ENCODE results near the gene MYH13.
A peak's percentile ranks its signal among the peaks of the same experiment; 100 is the strongest.

Gene MYH13

GRCh38 chr17:10323812-10324610, 48.8 kb downstream of the MYH13 start:
- Histone ChIP-seq H2AFZ (ENCODE audit: low read depth, low read length) (no peak overlapping the region), H3K27me3 (ENCODE audit: low read depth, low read length) (no peaks in the 10 kb centered on the region), H3K4me2 (ENCODE audit: low read length) (no peak overlapping the region), H3K4me3 (ENCODE audit: low read length) (no peak overlapping the region), H3K9me3 (ENCODE audit: insufficient read depth, low read length) (no peaks in the 10 kb centered on the region), H3K9ac (ENCODE audit: low read length) (no peak overlapping the region), H3K27ac (ENCODE audit: low read length) (no peak overlapping the region), H3K4me1 (ENCODE audit: low read length) (no peaks in the 10 kb centered on the region), H4K20me1 (ENCODE audit: insufficient read depth, low read length) (no peaks in the 10 kb centered on the region), H3K36me3 (replicated peaks; ENCODE audit: low read depth, low read length) (no peaks in the 10 kb centered on the region), H3K79me2 (ENCODE audit: low read length) (no peaks in the 10 kb centered on the region)
- no peak for TF ChIP-seq EZH2phosphoT487 (IDR thresholded peaks at IDR 0.05; ENCODE audit: low read depth)
- TF ChIP-seq, protein P1, sequence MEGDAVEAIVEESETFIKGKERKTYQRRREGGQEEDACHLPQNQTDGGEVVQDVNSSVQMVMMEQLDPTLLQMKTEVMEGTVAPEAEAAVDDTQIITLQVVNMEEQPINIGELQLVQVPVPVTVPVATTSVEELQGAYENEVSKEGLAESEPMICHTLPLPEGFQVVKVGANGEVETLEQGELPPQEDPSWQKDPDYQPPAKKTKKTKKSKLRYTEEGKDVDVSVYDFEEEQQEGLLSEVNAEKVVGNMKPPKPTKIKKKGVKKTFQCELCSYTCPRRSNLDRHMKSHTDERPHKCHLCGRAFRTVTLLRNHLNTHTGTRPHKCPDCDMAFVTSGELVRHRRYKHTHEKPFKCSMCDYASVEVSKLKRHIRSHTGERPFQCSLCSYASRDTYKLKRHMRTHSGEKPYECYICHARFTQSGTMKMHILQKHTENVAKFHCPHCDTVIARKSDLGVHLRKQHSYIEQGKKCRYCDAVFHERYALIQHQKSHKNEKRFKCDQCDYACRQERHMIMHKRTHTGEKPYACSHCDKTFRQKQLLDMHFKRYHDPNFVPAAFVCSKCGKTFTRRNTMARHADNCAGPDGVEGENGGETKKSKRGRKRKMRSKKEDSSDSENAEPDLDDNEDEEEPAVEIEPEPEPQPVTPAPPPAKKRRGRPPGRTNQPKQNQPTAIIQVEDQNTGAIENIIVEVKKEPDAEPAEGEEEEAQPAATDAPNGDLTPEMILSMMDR (IDR thresholded peaks at IDR 0.05; ENCODE audit: low read depth, low read length), result no peak

DNA sequence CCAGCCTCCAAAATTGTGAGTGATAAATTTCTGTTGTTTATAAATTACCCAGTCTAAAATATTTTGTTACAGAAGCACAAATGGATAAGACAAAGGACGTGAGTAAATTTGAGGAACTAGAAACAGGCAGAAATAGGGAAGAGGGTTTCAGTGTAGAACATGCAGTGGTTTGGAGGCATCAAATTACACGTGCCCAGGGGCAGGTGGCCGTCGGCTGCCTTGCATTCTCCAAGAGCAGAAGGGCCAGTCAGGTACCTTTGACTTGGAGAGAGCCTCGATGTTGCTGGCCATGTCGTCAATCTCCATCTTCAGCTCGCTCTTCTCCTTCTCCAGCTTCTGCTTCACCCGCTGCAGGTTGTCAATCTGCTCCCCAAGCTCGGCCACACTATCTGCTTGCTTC, 54.3 kb downstream of the MYH13 start:
- Histone ChIP-seq H3K4me2 (ENCODE audit: low read length) (no peak overlapping the region), H3K79me2 (ENCODE audit: low read length) (no peaks in the 10 kb centered on the region), H2AFZ (ENCODE audit: low read depth, low read length) (no peak overlapping the region), H3K27ac (ENCODE audit: low read length) (no peak overlapping the region), H3K4me3 (ENCODE audit: low read length) (no peak overlapping the region), H3K9ac (ENCODE audit: low read length) (no peak overlapping the region), H3K36me3 (replicated peaks; ENCODE audit: low read depth, low read length) (no peaks in the 10 kb centered on the region), H3K9me3 (ENCODE audit: insufficient read depth, low read length) (no peaks in the 10 kb centered on the region), H3K27me3 (ENCODE audit: low read depth, low read length) (no peaks in the 10 kb centered on the region), H3K4me1 (ENCODE audit: low read length) (no peaks in the 10 kb centered on the region), H4K20me1 (ENCODE audit: insufficient read depth, low read length) (no peaks in the 10 kb centered on the region)
- TF ChIP-seq, protein P1 (IDR thresholded peaks at IDR 0.05; ENCODE audit: low read depth, low read length), result no peak
- TF ChIP-seq EZH2phosphoT487 (IDR thresholded peaks at IDR 0.05; ENCODE audit: low read depth), result no peak

GRCh38 chr17:10317543-10317834, 55.3 kb downstream of the MYH13 start:
- no peak for TF ChIP-seq EZH2phosphoT487 (IDR thresholded peaks at IDR 0.05; ENCODE audit: low read depth)
- TF ChIP-seq, protein P1 (IDR thresholded peaks at IDR 0.05; ENCODE audit: low read depth, low read length), result no peak
- Histone ChIP-seq H3K4me1 (ENCODE audit: low read length) (no peaks in the 10 kb centered on the region), H3K9me3 (ENCODE audit: insufficient read depth, low read length) (no peaks in the 10 kb centered on the region), H3K9ac (ENCODE audit: low read length) (no peak overlapping the region), H3K36me3 (replicated peaks; ENCODE audit: low read depth, low read length) (no peaks in the 10 kb centered on the region), H3K4me3 (ENCODE audit: low read length) (no peak overlapping the region), H3K27ac (ENCODE audit: low read length) (no peak overlapping the region), H3K27me3 (ENCODE audit: low read depth, low read length) (no peaks in the 10 kb centered on the region), H2AFZ (ENCODE audit: low read depth, low read length) (no peak overlapping the region), H3K79me2 (ENCODE audit: low read length) (no peaks in the 10 kb centered on the region), H4K20me1 (ENCODE audit: insufficient read depth, low read length) (no peaks in the 10 kb centered on the region), H3K4me2 (ENCODE audit: low read length) (no peak overlapping the region)

DNA sequence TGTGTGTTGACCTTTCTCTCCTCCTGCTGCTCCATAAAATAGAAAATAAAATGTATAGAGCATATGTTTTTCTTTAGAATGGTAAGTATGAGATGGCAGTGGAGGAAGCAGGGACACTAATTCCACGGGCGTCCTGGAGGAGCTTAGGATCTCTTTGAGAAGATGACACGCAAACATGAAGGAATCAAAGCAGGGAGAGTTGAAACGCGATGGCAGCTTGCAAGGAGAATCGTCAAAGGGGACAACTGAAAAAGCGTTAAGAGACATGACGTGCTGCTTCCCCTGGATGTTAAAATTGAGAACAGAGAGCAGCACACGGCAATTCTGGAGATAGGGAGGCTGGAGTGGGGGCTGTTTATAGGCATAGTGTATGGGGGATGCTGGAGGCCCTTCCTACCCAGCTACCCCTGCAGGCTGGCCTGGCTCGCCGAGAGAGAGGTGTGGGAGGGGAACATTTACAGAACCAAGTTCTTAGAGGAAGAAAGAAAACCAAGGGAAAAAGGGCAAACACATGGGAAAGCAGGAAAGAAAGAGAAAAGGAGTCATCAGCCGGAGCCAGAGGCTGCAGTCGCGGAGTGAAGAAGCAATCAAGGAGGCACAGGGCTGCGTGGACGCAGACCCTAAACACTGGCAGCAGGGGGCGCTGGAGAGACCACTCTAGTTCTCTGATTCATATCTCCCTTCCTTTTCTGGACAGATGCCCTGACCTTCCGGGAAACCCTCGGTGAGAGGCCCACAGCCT, 55.8 kb downstream of the MYH13 start:
- no peak overlapping the region for H3K4me2 ChIP-seq (ENCODE audit: low read length)
- no peak overlapping the region for H2AFZ ChIP-seq (ENCODE audit: low read depth, low read length)
- H3K79me2 ChIP-seq (ENCODE audit: low read length), result no peaks in the 10 kb centered on the region
- H4K20me1 ChIP-seq (ENCODE audit: insufficient read depth, low read length), result no peaks in the 10 kb centered on the region
- no peaks in the 10 kb centered on the region for H3K36me3 ChIP-seq (replicated peaks; ENCODE audit: low read depth, low read length)
- H3K9ac ChIP-seq (ENCODE audit: low read length), result no peak overlapping the region
- H3K4me3 ChIP-seq (ENCODE audit: low read length), result no peak overlapping the region
- no peaks in the 10 kb centered on the region for H3K4me1 ChIP-seq (ENCODE audit: low read length)
- H3K9me3 ChIP-seq (ENCODE audit: insufficient read depth, low read length), result no peaks in the 10 kb centered on the region
- H3K27ac ChIP-seq (ENCODE audit: low read length), result no peak overlapping the region
- no peaks in the 10 kb centered on the region for H3K27me3 ChIP-seq (ENCODE audit: low read depth, low read length)
- TF ChIP-seq EZH2phosphoT487 (IDR thresholded peaks at IDR 0.05; ENCODE audit: low read depth), result no peak
- TF ChIP-seq, protein P1 (IDR thresholded peaks at IDR 0.05; ENCODE audit: low read depth, low read length), result peak; percentile 59

All from OCI-LY3 (cell line).